LNCaP clone FGC (cell line): ENCODE measurements around the gene TMEM38A.

Experiments used
- DNase-seq: peaks from one replicate; pipeline ENCODE4 v3.0.0-alpha.2; 2011; ENCODE audit warnings: low read depth
- H3K4me3 ChIP-seq: 2 replicates; pipeline ENCODE4 v1.5.1; 2011; ENCODE audit warnings: mild to moderate bottlenecking, low read depth, low read length, control low read depth
- CTCF ChIP-seq: IDR thresholded peaks from 2 replicates; pipeline ENCODE4 v1.5.1; 2012; ENCODE audit warnings: mild to moderate bottlenecking; ENCODE audit not compliant: control insufficient read depth, insufficient read depth; ENCODE audit errors: extremely low read depth

TMEM38A gene

GRCh38 chr19:16625163-16625958 lies 35.6 kb upstream of the TMEM38A start:
- H3K4me3 ChIP-seq: no peak overlapping the region
- no peak for DNase-seq
- TF ChIP-seq CTCF: no peak

GRCh38 chr19:16626796-16627192 lies 34.1 kb upstream of the TMEM38A start:
- peak overlapping the region; percentile 88 for H3K4me3 ChIP-seq
- TF ChIP-seq CTCF: no peak
- no peak for DNase-seq

GRCh38 chr19:16627193-16627927 lies 33.6 kb upstream of the TMEM38A start:
- TF ChIP-seq CTCF: no peak
- peak overlapping the region; percentile 88 for H3K4me3 ChIP-seq
- no peak for DNase-seq

- peak overlapping the region; percentile 88 for H3K4me3 ChIP-seq
- DNase-seq: no peak
- no peak for TF ChIP-seq CTCF
These were observed 33.1 kb upstream of the TMEM38A start for GRCh38 chr19:16627928-16628182.

GRCh38 chr19:16628183-16628983 lies 32.6 kb upstream of the TMEM38A start, which contains the start of gene MED26:
Gene MED26 (minus strand): TSS chr19:16628204. CDS start chr19:16627943, 261 bp downstream.
- DNase-seq: no peak
- no peak for TF ChIP-seq CTCF

GRCh38 chr19:16628984-16629691 lies 31.8 kb upstream of the TMEM38A start:
- TF ChIP-seq CTCF: no peak
- peak overlapping the region; percentile 83 for H3K4me3 ChIP-seq
- DNase-seq: no peak

More at GRCh38 chr19:16628183-16628983, 32.6 kb upstream of the TMEM38A start, which contains the start of gene MED26:
- H3K4me3 ChIP-seq: peak within 1 kb of the TSS; percentile 88
